GM18870 (cell line): ENCODE data around the gene FRMPD2.

ENCODE experiments used
- ATAC-seq: cut with Tn5 transposase; IDR thresholded peaks from one replicate; pipeline ENCODE4 v1.9.1; 2021; ENCODE audit warnings: moderate library complexity; ENCODE audit not compliant: unreplicated experiment

The FRMPD2 gene

GRCh38 chr10:48274636-48275035 lies at the start of gene FRMPD2:
TSS of gene FRMPD2 (minus strand) at chr10:48274696. CDS start at chr10:48274567, 129 bp downstream.
- no peak for ATAC-seq

DNA sequence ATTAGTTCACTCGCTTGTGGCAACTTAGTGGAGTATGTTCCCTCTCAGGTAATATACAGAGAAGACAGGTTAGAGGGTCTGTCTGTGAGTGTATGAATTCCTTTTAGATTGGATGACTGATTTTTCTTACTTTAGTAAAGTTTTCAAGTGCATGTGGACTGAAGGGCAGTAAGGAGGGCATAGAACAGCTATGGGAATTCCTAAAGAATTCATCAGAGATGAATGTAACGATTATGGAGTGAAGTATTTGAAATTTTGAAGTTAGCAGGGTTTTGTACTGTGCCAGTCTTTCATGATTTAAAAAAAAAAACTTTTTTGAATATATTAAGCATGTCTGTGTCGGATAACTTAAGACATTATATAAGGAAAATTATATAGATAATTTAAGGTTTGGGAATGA lies 47.5 kb upstream of the FRMPD2 start:
- no peak for ATAC-seq

GRCh38 chr10:48317321-48317990 lies 43.0 kb upstream of the FRMPD2 start:
- ATAC-seq, result no peak

- ATAC-seq, result no peak
Observed at GRCh38 chr10:48316236-48316635, 41.7 kb upstream of the FRMPD2 start.

- ATAC-seq, result no peak
Observed at GRCh38 chr10:48314107-48314506, 39.6 kb upstream of the FRMPD2 start.

DNA sequence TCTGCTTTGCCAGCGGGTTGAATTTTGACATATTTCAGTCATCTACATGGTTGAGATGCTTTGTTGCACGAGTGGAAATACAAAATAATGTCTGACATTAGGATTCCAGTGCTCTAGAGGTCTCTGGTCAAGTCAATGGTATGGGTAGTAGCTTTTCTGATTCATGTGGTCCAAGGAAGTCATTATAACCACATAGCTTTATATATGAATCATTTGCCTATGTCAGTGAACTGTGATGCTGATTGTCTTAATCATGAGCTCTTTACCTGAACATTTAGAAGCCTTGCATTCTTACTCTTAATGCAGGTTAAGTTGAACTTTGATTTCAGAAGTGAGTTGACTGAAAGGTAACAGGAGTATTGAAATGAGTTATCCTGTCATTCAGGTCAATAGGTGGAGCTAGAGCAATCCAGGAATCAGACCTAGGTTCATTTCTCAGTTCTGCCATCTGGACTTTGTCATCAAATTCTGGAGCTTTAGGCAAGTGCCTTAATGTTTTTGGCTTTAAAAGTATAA lies 35.3 kb upstream of the FRMPD2 start:
- ATAC-seq, result no peak

- ATAC-seq, result no peak
Observed at GRCh38 chr10:48307711-48308018, 33.2 kb upstream of the FRMPD2 start.

GRCh38 chr10:48306870-48307710 lies 32.6 kb upstream of the FRMPD2 start:
- peak; percentile 23 for ATAC-seq

DNA sequence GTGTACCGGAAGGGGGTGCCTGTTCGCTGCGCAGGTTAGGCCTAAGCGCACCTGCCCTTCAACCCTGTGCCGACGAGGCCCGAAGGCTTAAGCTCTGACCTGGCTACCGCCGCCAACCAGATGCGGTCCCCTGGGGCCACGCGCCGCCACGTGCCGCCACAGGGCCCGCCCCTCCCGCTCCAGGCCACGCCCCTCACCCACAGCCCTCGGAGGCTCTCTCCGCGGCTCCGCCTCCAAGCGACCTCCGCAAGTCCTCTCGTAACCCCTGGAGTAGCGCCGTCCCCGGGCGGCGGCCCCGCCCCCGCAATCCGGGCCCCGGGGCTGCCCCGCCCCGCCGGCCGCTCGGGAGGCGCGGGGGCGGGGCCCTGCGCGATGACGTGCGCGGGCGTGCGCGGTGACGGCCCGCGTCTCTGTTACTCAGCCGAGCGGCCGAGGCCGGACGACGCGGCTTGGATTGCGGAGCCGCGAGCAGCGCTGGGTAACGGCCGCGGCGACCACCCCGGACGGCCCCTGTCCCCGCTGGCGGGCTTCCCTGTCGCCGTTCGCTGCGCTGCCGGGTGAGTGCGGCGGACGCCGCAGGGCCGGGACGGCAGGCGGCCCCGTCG lies 31.9 kb upstream of the FRMPD2 start, which contains the start of gene MAPK8:
Gene MAPK8 (plus strand): TSS at position 413 of the 605 bp plus-strand sequence. CDS start 94,984 bp downstream, outside the sequence.
- ATAC-seq, result peak; percentile 59

GRCh38 chr10:48305905-48306264 lies 31.4 kb upstream of the FRMPD2 start:
- no peak for ATAC-seq

DNA sequence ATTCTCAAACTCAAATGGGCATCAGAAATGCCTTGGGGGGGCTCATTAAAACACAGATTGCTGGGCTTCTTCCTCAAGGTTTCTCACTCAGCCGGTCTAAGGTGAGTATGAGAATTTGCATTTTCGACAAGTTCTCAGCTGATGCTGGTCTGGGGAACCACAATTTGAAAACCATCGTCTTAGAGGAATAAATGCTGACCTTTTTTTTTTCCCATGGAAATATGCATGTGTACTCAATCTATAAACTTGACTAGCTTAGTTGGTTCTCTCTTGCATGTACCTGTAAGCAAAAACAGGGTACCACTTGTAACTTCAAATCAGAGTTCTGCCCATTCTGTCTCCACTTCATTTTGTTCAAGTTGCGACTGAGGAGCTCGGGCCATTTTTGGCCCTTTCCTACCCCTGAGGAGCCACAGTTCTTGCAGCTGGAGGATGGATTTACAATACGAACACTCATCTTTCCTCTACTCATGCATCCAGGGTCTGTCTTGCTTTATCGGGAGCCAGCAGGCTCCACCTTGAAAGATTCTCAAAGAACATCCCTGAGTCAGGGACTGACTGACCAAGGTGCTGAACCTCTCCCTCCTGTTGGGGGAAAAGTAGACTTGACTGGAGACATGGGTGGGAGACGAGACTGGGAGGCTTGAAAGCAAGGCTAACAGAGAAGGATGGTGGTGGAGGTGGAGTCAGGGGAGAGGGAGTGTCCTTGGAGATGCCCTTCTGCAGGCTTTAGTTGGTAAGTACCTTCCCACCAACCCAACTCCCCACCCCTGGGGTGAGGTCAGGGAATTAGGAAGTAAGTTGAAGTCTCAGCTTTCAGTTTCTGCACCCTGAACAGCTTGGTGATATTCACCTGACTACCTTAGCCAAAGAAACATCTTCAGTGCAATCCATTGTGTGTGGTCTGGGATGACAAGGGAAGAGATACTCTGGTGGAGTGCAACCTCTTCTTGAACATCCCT lies 28.3 kb upstream of the FRMPD2 start:
- ATAC-seq, result no peak

GRCh38 chr10:48300556-48300955 lies 26.1 kb upstream of the FRMPD2 start:
- ATAC-seq, result no peak

DNA sequence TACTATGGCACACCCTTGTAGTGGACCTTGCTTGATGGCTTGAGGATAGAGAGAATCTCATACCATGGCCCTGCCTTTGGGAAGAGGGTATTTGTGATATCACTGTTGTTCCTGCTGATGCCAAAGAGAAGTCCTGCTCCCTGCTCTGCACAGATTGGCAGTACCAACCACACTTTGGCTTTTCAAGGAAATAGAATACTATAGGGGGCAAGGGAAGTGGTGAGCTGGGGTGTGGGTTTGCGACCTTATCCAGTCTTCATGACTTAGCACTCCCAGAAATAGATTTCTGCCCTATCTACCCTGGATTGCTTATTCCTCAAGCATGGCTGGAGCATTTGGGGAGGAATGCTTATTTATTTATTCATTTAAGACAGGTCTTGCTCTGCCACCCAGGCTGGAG lies 25.2 kb upstream of the FRMPD2 start:
- no peak for ATAC-seq

- ATAC-seq, result no peak
Observed at GRCh38 chr10:48299066-48299465, 24.6 kb upstream of the FRMPD2 start.

GRCh38 chr10:48296576-48297098 lies 22.1 kb upstream of the FRMPD2 start:
- ATAC-seq, result no peak

DNA sequence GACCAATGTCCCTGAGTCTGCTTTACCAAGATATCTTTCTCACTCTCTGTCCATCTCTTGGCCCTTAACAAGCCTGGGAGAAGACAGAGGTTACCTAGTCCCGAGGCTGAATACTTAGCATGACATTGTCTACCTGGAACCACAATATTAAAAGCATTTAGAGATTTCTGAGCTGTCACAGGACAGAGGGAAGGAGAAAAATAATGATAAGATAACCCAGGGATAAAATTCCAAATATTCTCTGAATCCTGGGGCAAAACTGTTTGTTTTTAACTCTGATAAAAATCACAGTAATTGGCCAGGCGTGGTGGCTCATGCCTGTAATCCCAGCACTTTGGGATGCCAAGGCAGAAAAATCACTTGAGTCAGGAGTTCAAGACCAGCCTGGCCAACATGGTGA lies 19.9 kb upstream of the FRMPD2 start:
- no peak for ATAC-seq

GRCh38 chr10:48292616-48293015 lies 18.1 kb upstream of the FRMPD2 start:
- ATAC-seq, result no peak

DNA sequence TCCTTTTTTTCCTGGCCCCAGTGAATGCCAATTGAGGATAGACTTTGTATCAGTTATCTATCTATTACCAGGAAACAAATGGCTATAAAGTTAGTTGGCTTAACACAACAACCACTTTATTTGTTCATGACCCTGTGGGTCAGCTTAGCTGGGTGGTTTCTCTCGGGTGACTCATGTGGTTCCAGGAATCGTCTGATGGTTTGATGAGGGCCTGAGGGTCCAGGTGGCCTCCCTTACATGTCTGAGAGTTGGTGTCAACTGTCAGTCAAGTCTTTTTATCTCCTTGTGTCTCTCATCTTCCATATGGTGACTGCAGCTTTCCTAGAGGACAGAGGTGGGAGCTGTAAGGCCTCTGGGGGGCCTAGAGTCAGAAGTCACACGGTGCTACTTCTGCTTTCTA lies 16.7 kb upstream of the FRMPD2 start:
- ATAC-seq, result no peak

DNA sequence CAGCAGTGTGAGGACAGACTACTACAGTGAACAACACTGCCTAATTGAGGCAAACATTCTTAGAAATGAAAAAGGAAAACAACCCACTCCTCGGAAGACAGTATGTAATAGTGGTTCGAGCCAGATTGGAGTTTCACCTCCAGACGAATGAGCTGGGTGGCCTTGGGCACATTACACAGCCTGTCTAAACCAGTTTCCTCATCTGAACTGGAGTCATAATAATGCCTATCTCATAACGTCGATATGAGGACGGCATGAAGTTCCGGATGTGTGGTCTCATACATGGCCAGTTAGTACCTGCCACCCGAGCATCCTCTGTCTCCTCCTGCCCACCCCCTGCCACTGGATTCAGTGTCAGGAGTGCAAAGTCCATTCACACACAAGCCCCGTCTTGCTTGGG lies 15.8 kb upstream of the FRMPD2 start:
- ATAC-seq, result no peak

- ATAC-seq, result no peak
Observed at GRCh38 chr10:48289501-48290238, 15.2 kb upstream of the FRMPD2 start.
